Measurements from ENCODE around the gene AHCYL1. TPM values are rescaled to one million over a fixed set of nuclear protein-coding genes. Genes with fewer than 3 reads are reported as not detected.

Gene AHCYL1
- total RNA-seq, 2 experiments from 2014 or later: 79.1 to 82.6 TPM

DNA sequence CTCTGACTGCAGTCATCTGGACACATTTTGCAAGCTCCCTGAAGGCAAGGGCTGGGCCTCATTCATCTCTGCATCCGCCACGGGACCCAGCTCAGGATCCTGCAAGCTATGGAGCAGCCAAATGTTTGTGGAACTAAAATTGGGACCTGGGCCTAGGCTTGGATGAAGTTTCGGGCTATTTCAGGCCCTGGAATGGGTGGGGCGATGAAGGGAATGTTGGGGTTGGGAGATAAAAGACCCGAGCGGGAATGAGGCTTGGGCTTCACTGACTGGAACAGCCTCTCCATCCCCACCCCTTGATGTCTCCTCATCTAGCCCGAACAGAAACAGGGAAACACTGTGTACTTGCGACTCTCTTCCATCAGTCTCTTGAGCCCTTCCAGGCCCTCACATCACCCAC, 7.3 kb upstream of the AHCYL1 start:
- H3K27ac Mint-ChIP-seq: no peak overlapping the region
- no peaks in the 10 kb centered on the region for H3K4me1 Mint-ChIP-seq
- peaks cover 4% of the 10 kb centered on the region for H3K27me3 Mint-ChIP-seq
- no peaks in the 10 kb centered on the region for H3K36me3 Mint-ChIP-seq (ENCODE audit: low read depth)
- no peak for ATAC-seq
- intact Hi-C loops (cut with DNase I, micrococcal nuclease): no loop called here
- no peak overlapping the region for H3K4me3 Mint-ChIP-seq
- H3K9me3 Mint-ChIP-seq (ENCODE audit: low read depth): no peaks in the 10 kb centered on the region
- CTCF ChIA-PET: interaction anchor here (0.8 to 15.3 kb wide), 4 partner anchors 55 to 222 kb away, joined by 3 to 499 read pairs (median 3); no protein-coding TSS in a partner anchor
- DNase-seq: no peak
- POLR2A ChIA-PET: no interaction called here

DNA sequence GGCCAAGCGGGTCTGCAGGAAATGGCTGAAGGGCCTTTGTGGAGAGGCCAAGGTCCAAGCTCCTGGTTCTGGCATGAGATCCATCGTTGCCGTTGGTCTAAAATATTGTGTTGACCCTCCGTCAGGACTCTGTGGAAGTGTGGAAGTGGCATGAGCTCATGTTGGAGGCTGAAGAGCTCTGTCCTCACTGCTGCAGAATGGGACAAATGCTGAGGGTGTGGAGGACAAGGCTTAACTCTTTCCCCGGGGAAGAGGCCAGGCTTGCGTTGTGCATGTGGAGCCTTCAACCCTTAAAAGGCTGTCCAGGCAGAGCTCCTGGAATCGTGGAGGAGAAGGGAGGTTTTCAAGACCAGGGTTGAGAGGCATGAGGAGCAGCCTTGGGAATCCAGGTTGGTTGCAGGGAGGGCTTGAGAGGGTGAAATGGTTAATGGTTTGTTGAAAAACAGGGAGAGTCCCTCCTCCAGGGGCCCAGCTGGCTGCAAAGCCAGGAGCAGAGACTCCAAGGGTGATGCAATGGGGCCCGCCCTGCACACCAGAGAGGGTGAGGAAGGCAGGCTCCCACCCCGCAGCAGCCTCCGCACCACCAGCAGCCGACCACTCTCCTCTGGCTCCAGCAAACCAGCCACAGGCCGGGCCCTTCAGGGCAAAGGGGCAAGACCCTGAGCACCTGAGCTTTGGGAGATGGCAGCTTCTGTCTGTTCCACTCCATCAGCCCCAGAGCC, 6.7 kb upstream of the AHCYL1 start:
- Mint-ChIP-seq H3K9me3 (ENCODE audit: low read depth) (no peaks in the 10 kb centered on the region), H3K27ac (no peak overlapping the region), H3K27me3 (peaks cover 4% of the 10 kb centered on the region), H3K36me3 (ENCODE audit: low read depth) (no peaks in the 10 kb centered on the region), H3K4me1 (no peaks in the 10 kb centered on the region), H3K4me3 (no peak overlapping the region)
- intact Hi-C loops (cut with DNase I, micrococcal nuclease): no loop called here
- DNase-seq (no peak), ATAC-seq (no peak)
- CTCF ChIA-PET: interaction anchor here (0.6 to 15.3 kb wide), 3 partner anchors 19 to 322 kb away, joined by 3 to 499 read pairs (median 4); partner anchors contain the start of gene GSTM4
- POLR2A ChIA-PET: no interaction called here

DNA sequence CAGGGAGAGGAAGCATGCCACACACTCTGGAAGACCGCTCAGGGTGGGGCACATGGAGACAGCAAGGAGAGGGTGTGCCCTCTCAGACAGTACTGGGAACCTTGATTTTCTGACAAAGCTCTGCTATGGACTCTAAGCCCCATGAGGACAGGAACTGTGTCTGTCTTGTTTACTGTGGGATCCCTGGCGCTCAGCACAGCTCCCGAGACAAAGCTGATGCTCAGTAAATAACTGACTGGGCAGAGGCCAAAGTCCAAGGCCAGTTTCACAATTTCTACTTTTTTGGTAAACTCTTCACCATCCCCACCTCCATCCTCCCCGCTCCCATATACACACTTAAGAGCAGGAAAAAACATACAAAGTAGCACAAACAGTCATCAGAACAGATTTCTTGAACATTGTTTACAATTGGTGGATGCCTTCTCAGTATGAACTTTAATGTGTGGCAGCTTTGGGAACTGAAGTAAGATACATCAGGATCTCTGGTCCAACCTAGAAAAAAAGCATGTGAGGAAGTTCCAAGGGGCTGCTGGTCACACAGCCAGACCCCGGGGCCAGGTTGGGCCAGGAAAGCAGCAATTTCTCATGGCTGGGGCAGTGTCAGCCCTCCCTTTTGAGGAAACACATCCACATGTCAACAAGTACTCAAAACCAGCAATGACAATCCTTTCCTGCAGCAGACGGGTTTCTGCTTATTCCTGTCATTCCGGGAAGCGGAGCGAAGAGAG, 5.6 kb upstream of the AHCYL1 start:
- intact Hi-C loops (cut with DNase I, micrococcal nuclease): no loop called here
- Mint-ChIP-seq H3K9me3 (ENCODE audit: low read depth) (no peaks in the 10 kb centered on the region), H3K27me3 (peaks cover 4% of the 10 kb centered on the region), H3K4me3 (no peak overlapping the region), H3K4me1 (no peaks in the 10 kb centered on the region), H3K36me3 (ENCODE audit: low read depth) (no peaks in the 10 kb centered on the region), H3K27ac (no peak overlapping the region)
- CTCF ChIA-PET: interaction anchor here (0.5 to 15.3 kb wide), 8 partner anchors 20 to 339 kb away, joined by 3 to 499 read pairs (median 3); partner anchors contain the start of genes EPS8L3 and GSTM4
- no peak for DNase-seq
- no peak for ATAC-seq
- POLR2A ChIA-PET: no interaction called here

DNA sequence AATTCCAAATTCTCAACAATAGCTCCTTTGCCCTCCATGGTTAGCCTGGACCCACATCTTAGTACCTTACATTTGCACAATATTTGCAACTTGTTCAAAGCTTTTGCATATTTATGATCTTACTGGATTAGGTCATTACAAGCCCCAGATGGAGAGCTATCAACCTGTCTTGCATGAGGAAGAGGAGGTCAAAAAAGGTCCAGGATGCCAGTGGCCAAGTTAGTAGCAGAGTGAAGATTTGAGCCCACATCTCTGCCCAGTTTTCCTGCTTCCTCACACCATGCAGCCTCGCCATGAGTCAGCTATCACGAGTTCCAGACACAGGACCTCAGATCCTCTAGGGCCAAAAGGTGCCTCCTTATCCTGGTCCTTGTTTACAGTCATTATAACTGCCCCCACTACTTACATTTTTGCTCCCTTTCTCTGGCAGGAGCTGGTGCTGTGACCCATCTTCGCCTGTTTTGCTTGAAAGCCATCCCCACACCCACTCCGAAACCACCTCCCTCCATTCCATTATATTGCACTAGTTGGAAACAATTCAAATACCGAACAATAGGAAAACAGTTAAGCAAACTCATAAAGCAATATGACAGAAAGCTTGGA, 5.0 kb upstream of the AHCYL1 start:
- ATAC-seq (no peak), DNase-seq (no peak)
- POLR2A ChIA-PET: no interaction called here
- H3K4me3 Mint-ChIP-seq: no peak overlapping the region
- CTCF ChIA-PET: interaction anchor here (0.6 to 15.3 kb wide), 5 partner anchors 14 to 339 kb away, joined by 3 to 499 read pairs (median 3); partner anchors contain the start of gene EPS8L3
- no peaks in the 10 kb centered on the region for H3K9me3 Mint-ChIP-seq (ENCODE audit: low read depth)
- intact Hi-C loops (cut with DNase I, micrococcal nuclease): loop anchor here (5.0 to 10.0 kb wide), 3 partner anchors 57 to 555 kb away; partner anchors contain the start of gene PSMA5 (in 1 of the 2)
- H3K4me1 Mint-ChIP-seq: no peaks in the 10 kb centered on the region
- H3K36me3 Mint-ChIP-seq (ENCODE audit: low read depth): no peaks in the 10 kb centered on the region
- H3K27me3 Mint-ChIP-seq: peaks cover 4% of the 10 kb centered on the region
- no peak overlapping the region for H3K27ac Mint-ChIP-seq

DNA sequence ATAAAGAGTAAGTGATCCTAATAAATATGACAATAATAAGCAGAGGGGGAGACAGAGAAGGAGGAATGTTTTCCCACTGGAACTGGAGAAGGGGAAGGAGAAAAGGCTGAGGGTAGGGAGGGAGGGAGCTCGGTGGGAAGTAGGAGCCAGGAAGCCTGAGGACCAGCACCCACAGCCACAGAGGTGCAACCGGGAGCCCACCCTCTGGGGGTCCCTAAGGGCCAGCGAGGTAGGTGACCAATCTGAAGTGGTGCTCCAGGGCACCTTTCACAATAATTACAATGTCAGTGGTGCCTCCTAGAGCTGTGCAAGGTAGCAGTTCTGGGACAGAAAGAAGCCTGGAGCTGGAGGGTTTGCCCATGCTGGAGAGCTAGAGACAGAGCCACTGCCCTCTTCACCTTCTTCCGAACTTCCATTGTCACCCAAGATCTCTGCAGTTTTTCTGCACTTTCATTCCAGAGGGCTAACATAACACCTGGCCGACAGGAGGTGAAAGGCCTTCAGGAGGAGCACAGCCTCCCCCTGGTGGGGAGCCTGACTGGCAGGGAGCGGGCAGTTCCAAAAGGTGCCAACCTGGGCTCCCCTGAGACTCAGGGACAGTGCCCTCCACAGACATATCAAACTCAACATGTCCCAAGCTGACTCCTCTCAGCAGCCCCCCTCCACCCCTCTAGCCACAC, 4.1 kb upstream of the AHCYL1 start:
- CTCF ChIA-PET: interaction anchor here (0.6 to 15.3 kb wide), 2 partner anchors 15 to 199 kb away, joined by 3 to 499 read pairs; no protein-coding TSS in a partner anchor
- POLR2A ChIA-PET: no interaction called here
- no peaks in the 10 kb centered on the region for H3K9me3 Mint-ChIP-seq (ENCODE audit: low read depth)
- peak; percentile 47 for DNase-seq
- H3K36me3 Mint-ChIP-seq (ENCODE audit: low read depth): no peaks in the 10 kb centered on the region
- no peaks in the 10 kb centered on the region for H3K4me1 Mint-ChIP-seq
- peaks cover 4% of the 10 kb centered on the region for H3K27me3 Mint-ChIP-seq
- H3K27ac Mint-ChIP-seq: no peak overlapping the region
- intact Hi-C loops (cut with DNase I, micrococcal nuclease): loop anchor here (5.0 to 10.0 kb wide), 3 partner anchors 58 to 556 kb away; partner anchors contain the start of gene PSMA5 (in 1 of the 2)
- no peak overlapping the region for H3K4me3 Mint-ChIP-seq
- no peak for ATAC-seq

DNA sequence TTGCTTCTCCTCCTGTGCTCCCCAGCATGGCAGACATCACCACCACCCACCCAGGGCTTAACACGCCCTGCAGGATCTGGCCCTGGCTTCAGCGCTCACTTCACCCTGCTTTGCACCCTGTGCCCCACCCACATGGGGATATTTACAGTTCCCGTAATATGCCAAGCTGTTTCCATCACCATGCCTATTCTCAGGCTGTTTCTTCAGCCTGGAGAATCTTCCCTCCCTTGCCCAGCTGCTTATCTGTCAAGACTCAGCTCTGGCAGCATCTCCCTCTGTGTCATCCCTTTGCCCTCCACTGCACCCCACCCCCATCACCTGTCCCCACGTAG, 3.6 kb upstream of the AHCYL1 start:
- Mint-ChIP-seq H3K4me1 (peaks cover 4% of the 10 kb centered on the region), H3K4me3 (no peak overlapping the region), H3K9me3 (ENCODE audit: low read depth) (no peaks in the 10 kb centered on the region), H3K27me3 (peaks cover 4% of the 10 kb centered on the region), H3K27ac (no peak overlapping the region), H3K36me3 (ENCODE audit: low read depth) (no peaks in the 10 kb centered on the region)
- DNase-seq: no peak
- intact Hi-C loops (cut with DNase I, micrococcal nuclease): loop anchor here (5.0 to 10.0 kb wide), 3 partner anchors 59 to 556 kb away; partner anchors contain the start of gene PSMA5 (in 1 of the 2)
- no peak for ATAC-seq
- ChIA-PET CTCF (interaction anchor here (15.3 kb wide), 1 partner anchor 199 kb away, joined by 499 read pairs; no protein-coding TSS in a partner anchor), POLR2A (no interaction called here)

DNA sequence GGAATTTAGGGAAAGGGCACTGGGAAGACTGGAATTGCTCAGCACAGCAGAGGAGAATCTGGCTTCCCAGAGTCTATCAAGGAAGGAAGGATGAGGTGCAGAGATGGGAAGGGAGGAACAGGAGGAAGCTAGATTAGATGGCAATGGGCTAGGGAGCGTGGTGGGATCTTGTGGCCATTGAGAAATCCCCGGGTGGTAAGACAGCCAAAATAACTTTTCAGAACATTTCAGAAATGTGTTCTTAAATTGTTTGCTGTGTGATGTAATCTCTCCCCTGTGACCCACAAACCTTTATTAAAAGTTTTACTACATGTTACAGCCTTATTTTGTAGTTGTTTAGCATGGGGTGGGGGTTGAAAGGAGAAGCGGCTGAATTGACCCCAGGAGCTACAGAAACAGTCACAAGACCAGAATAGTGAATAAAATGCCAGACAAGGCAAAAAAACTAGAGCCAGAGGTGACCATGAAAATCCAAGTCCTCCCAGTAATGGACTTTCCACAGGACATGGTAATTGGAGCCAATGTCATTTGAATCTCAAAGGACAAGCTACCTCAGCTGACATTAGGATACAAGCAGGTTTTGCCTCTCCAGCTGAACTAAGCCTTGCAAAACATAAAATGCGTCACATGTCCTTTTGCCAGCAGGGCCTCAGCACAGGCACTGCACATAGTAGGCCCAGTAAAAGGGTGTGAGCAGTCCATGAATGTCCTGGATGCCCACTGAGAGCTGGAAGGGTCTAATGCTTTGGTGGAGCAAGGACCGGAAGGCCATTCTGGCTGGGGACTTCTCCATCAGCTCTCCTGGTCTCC, 980 bp upstream of the AHCYL1 start:
- CTCF ChIA-PET: interaction anchor here (0.5 to 15.3 kb wide), 50 partner anchors 8 to 490 kb away, joined by 3 to 499 read pairs (median 5); partner anchors contain the start of genes CYB561D1, GSTM1 and STRIP1
- Mint-ChIP-seq H3K9me3 (ENCODE audit: low read depth) (no peaks in the 10 kb centered on the region), H3K27me3 (no peaks in the 10 kb centered on the region), H3K27ac (peak overlapping the region; percentile 65), H3K36me3 (ENCODE audit: low read depth) (peaks cover 7% of the 10 kb centered on the region), H3K4me1 (peaks cover 28% of the 10 kb centered on the region), H3K4me3 (no peak overlapping the region)
- intact Hi-C loops (cut with DNase I, micrococcal nuclease): loop anchor here (1.0 to 10.0 kb wide), 16 partner anchors 51 to 559 kb away; partner anchors contain the start of genes GNAI3 (in 2 of the 2), STRIP1 (in 2 of the 2), ATXN7L2 (in 1 of the 2) and CYB561D1 (in 1 of the 2)
- DNase-seq (no peak), ATAC-seq (no peak)
- POLR2A ChIA-PET: interaction anchor here (0.5 to 2.5 kb wide), 6 partner anchors 10 to 435 kb away, joined by 3 to 9 read pairs (median 5); partner anchors contain the start of gene GNAI3

DNA sequence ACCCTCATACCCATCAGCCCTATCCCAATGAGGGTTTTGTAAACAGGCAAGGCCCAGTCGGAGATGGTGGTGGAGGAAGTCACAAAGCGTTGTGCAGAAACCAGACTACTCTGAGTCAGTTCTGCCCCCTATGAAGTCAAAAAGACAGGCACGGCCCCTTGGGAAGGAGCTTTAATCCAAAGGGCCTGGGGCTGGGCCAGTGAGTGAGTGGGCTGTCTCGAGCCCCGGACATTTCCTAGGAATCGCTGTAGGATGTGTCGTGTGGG, 442 bp upstream of the AHCYL1 start:
- no peaks in the 10 kb centered on the region for H3K27me3 Mint-ChIP-seq
- peaks cover 31% of the 10 kb centered on the region for H3K4me1 Mint-ChIP-seq
- ChIA-PET CTCF (interaction anchor here (0.5 to 15.3 kb wide), 56 partner anchors 8 to 452 kb away, joined by 3 to 499 read pairs (median 5); partner anchors contain the start of genes GSTM1 and STRIP1), POLR2A (interaction anchor here (0.5 to 2.8 kb wide), 7 partner anchors 10 to 436 kb away, joined by 3 to 22 read pairs (median 4); partner anchors contain the start of genes CSF1, GNAI3 and STRIP1)
- DNase-seq: no peak
- intact Hi-C loops (cut with DNase I, micrococcal nuclease): loop anchor here (1.0 to 10.0 kb wide), 16 partner anchors 50 to 559 kb away; partner anchors contain the start of genes GNAI3 (in 2 of the 2), STRIP1 (in 2 of the 2), ATXN7L2 (in 1 of the 2) and CYB561D1 (in 1 of the 2)
- peaks cover 9% of the 10 kb centered on the region for H3K36me3 Mint-ChIP-seq (ENCODE audit: low read depth)
- peak overlapping the region; percentile 92 for H3K4me3 Mint-ChIP-seq
- no peaks in the 10 kb centered on the region for H3K9me3 Mint-ChIP-seq (ENCODE audit: low read depth)
- H3K27ac Mint-ChIP-seq: no peak overlapping the region
- ATAC-seq: peak; percentile 3

DNA sequence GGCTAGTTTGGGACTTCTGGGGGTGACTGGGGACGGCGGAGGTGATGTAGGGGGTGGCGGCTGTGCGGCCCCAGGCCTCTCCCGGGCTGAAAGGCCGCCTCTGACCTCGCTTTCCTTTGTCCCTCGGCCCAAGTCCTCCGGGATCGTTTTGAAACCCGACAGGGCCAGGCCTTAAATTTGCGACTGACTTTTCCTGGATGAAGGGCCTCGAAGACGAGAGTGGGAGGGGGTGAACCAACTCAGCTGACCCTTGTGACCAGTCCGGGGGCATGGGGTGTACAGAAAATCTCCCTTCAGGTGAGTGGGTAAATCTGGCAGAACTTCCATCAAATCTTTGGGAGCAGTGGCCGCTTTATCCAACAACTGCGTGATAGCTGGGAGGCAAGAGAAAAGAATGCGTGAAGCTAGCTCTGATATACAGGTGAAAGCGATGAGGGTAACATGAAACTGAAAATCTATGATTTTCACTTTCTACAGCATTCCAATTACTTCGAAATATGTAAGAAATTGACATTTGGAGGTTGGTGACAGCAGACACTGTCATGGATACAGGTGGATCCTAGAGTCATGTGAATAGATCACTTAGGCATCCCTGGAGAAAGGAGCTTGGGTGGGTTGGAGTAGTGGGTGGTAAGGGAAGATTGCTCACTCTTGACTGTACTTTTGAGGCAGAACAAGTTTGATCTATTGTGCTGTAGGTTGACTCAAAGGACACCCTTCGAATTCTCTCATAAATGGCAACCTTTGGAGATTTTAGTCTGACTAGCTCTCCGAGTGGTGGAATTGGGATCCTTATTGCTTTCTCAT, 885 bp downstream of the AHCYL1 start:
- intact Hi-C loops (cut with DNase I, micrococcal nuclease): loop anchor here (1.0 to 10.0 kb wide), 5 partner anchors 26 to 561 kb away; partner anchors contain the start of genes CYB561D1 (in 1 of the 2) and PSMA5 (in 1 of the 2)
- DNase-seq: peak; percentile 16
- peak overlapping the region; percentile 95 for H3K27ac Mint-ChIP-seq
- CTCF ChIA-PET: interaction anchor here (0.7 to 15.3 kb wide), 45 partner anchors 8 to 480 kb away, joined by 3 to 499 read pairs (median 5); partner anchors contain the start of genes AMIGO1, GNAI3, GSTM4 and RBM15
- peak; percentile 8 for ATAC-seq
- H3K27me3 Mint-ChIP-seq: no peaks in the 10 kb centered on the region
- peak overlapping the region; percentile 92 for H3K4me3 Mint-ChIP-seq
- H3K9me3 Mint-ChIP-seq (ENCODE audit: low read depth): no peaks in the 10 kb centered on the region
- POLR2A ChIA-PET: interaction anchor here (0.6 to 2.8 kb wide), 12 partner anchors 9 to 437 kb away, joined by 3 to 22 read pairs (median 4); partner anchors contain the start of genes GNAI3 and STRIP1
- H3K4me1 Mint-ChIP-seq: peaks cover 35% of the 10 kb centered on the region
- peaks cover 16% of the 10 kb centered on the region for H3K36me3 Mint-ChIP-seq (ENCODE audit: low read depth)
